ENCODE measurements around the gene BYSL.

BYSL gene

DNA sequence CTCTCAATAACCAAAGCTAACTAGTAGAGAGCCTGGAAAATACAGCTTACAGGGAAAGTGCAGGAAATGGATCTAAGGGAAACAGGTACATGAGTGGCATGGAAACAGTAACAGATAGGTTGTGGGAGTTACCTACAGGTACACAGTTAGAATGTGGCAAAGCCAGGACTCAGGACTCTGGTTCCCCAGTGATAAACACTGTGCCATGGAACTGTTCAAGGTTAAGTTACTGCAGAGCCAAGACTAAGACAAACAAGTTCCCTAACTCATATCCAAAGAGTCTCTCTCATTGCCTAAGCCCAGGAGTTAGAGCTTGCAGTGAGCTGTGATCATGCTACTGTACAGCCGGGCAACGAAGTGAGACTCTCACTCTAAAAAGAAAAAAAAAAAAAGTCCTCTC, 7.0 kb upstream of the BYSL start:
- H3K79me2 ChIP-seq (ENCODE audit: insufficient read depth, low read length) = peaks cover 35% of the 10 kb centered on the region
- H3K4me2 ChIP-seq (ENCODE audit: low read depth, low read length, poor library complexity, severe bottlenecking) = no peak overlapping the region
- no peak overlapping the region for H3K9ac ChIP-seq (ENCODE audit: low read length)
- TF ChIP-seq CTCF (IDR thresholded peaks at IDR 0.05; ENCODE audit: insufficient read depth, low read length, poor library complexity, severe bottlenecking) = no peak
- no peak for TF ChIP-seq EZH2phosphoT487 (conservative IDR thresholded peaks at IDR 0.05; ENCODE audit: low read length)
- H3F3A ChIP-seq (ENCODE audit: insufficient read depth) = no peaks in the 10 kb centered on the region
- no peaks in the 10 kb centered on the region for H4K20me1 ChIP-seq (ENCODE audit: low read depth, low read length)
- H3K27ac ChIP-seq (ENCODE audit: low read depth, low read length) = no peak overlapping the region
- H3K36me3 ChIP-seq (ENCODE audit: low read length) = peaks cover 4% of the 10 kb centered on the region; the same call in 1 of the 2 replicates
- no peak overlapping the region for H3K4me3 ChIP-seq (ENCODE audit: insufficient read depth, low read length, poor library complexity, severe bottlenecking)
- no peaks in the 10 kb centered on the region for H3K9me3 ChIP-seq (ENCODE audit: insufficient read depth, low read length)
- no peaks in the 10 kb centered on the region for H3K27me3 ChIP-seq (ENCODE audit: low read length)
- H2AFZ ChIP-seq (ENCODE audit: low read depth, low read length, severe bottlenecking) = no peak overlapping the region
- H3K9me2 ChIP-seq (replicated peaks; ENCODE audit: insufficient read depth, low read length) = no peaks in the 10 kb centered on the region

DNA sequence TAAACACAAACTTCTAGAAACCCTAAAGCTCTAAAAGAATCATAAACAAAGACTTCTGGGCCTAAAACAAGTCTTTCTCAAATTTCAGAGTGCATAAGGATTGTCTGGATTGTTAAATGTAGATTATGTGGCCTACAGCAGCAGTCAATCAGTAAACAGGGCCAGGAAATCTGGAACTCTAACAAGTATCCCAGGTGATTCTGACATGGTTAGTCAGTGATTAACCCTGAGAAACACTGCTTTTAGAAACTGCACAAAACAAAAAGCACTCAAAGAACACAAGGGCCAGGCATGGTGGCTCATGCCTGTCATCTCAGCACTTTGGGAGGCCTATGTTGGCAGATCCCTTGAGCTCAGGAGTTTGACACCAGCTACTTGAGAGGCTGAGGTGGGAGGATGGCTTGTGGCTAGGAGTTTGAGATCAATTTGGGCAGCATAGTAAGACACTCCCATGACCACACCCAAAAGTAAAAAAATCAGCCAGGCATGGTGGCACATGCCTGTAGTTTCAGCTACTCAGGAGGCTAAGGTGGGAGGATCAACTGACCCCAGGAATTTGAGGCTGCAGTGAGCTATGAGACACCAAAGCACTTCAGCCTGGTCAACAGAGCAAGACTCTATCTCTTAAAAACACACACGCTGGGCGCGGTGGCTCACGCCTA, 6.3 kb upstream of the BYSL start:
- H3K79me2 ChIP-seq (ENCODE audit: insufficient read depth, low read length) = peaks cover 35% of the 10 kb centered on the region
- H3K36me3 ChIP-seq (ENCODE audit: low read length) = peaks cover 3% of the 10 kb centered on the region; the same call in 1 of the 2 replicates

GRCh38 chr6:41917528-41917927, 3.8 kb upstream of the BYSL start:
- Histone ChIP-seq H3K36me3 (ENCODE audit: low read length) (peaks cover 3% of the 10 kb centered on the region; the same call in 1 of the 2 replicates), H4K20me1 (ENCODE audit: low read depth, low read length) (no peaks in the 10 kb centered on the region; the same call in 1 of the 2 replicates), H3K9ac (ENCODE audit: low read length) (no peak overlapping the region), H2AFZ (ENCODE audit: low read depth, low read length, severe bottlenecking) (no peak overlapping the region), H3K79me2 (ENCODE audit: insufficient read depth, low read length) (peaks cover 50% of the 10 kb centered on the region), H3K4me2 (ENCODE audit: low read depth, low read length, poor library complexity, severe bottlenecking) (no peak overlapping the region), H3F3A (ENCODE audit: insufficient read depth) (no peaks in the 10 kb centered on the region), H3K27ac (ENCODE audit: low read depth, low read length) (no peak overlapping the region), H3K9me3 (ENCODE audit: insufficient read depth, low read length) (no peaks in the 10 kb centered on the region), H3K4me3 (ENCODE audit: insufficient read depth, low read length, poor library complexity, severe bottlenecking) (no peak overlapping the region), H3K27me3 (ENCODE audit: low read length) (no peaks in the 10 kb centered on the region), H3K9me2 (replicated peaks; ENCODE audit: insufficient read depth, low read length) (no peaks in the 10 kb centered on the region)
- TF ChIP-seq EZH2phosphoT487 (conservative IDR thresholded peaks at IDR 0.05; ENCODE audit: low read length) (no peak), CTCF (IDR thresholded peaks at IDR 0.05; ENCODE audit: insufficient read depth, low read length, poor library complexity, severe bottlenecking) (no peak)

More for the DNA sequence above, 6.3 kb upstream of the BYSL start:
- no peaks in the 10 kb centered on the region for H3K27me3 ChIP-seq (ENCODE audit: low read length)
- H3K9me2 ChIP-seq (replicated peaks; ENCODE audit: insufficient read depth, low read length) = no peaks in the 10 kb centered on the region
- no peak overlapping the region for H3K27ac ChIP-seq (ENCODE audit: low read depth, low read length)
- H2AFZ ChIP-seq (ENCODE audit: low read depth, low read length, severe bottlenecking) = no peak overlapping the region
- H3F3A ChIP-seq (ENCODE audit: insufficient read depth) = no peaks in the 10 kb centered on the region
- no peak overlapping the region for H3K4me3 ChIP-seq (ENCODE audit: insufficient read depth, low read length, poor library complexity, severe bottlenecking)
- no peak overlapping the region for H3K9ac ChIP-seq (ENCODE audit: low read length)
- no peak overlapping the region for H3K4me2 ChIP-seq (ENCODE audit: low read depth, low read length, poor library complexity, severe bottlenecking)
- H3K9me3 ChIP-seq (ENCODE audit: insufficient read depth, low read length) = no peaks in the 10 kb centered on the region
- no peaks in the 10 kb centered on the region for H4K20me1 ChIP-seq (ENCODE audit: low read depth, low read length)
- TF ChIP-seq CTCF (IDR thresholded peaks at IDR 0.05; ENCODE audit: insufficient read depth, low read length, poor library complexity, severe bottlenecking) (no peak), EZH2phosphoT487 (conservative IDR thresholded peaks at IDR 0.05; ENCODE audit: low read length) (no peak)
